Measurements from ENCODE around the gene ATL1. TPM values are rescaled to one million over a fixed set of nuclear protein-coding genes. Genes with fewer than 3 reads are reported as not detected.

Gene ATL1
- total and polyA plus RNA-seq, 2 of the 8 experiments (the other 6 are each of a cell fraction or from before 2014, with no cell fraction given): 4.0 to 5.9 TPM

GRCh38 chr14:50658203-50658602 is 98.3 kb downstream of the ATL1 start:
- H2AK5ac ChIP-seq (ENCODE audit: low read depth, low read length): no peak overlapping the region
- no peaks in the 10 kb centered on the region for H3K23me2 ChIP-seq (ENCODE audit: low read depth, low read length)
- H2BK120ac ChIP-seq (replicated peaks; ENCODE audit: low read depth, low read length): no peak overlapping the region
- no peaks in the 10 kb centered on the region for H3K27me3 ChIP-seq (replicated peaks in 1 of 4; ENCODE audit: control insufficient read depth in 3 of 4, extremely low read depth in 1 of 4, insufficient read depth in 3 of 4, low read length in 3 of 4)
- 20% methylated on average over 6 of the region's 6 CpGs; no CpG with 5 or more reads in 1 of the 2 experiments for WGBS, 2 experiments (ENCODE audit: extremely low coverage in 1 of 2, insufficient coverage in 1 of 2, insufficient read length in 1 of 2, insufficient replicate concordance in 2 of 2, low coverage in 1 of 2, low lambda C conversion rate in 2 of 2, missing lambda C conversion rate in 1 of 2)
- H3K23ac ChIP-seq (ENCODE audit: insufficient read length): no peak overlapping the region
- DNase-seq (ENCODE audit: low read depth in 1 of 2, low spot score in 2 of 2): no peak
- no peak overlapping the region for H4K5ac ChIP-seq (ENCODE audit: insufficient read length, low read depth, low read length)
- H3K14ac ChIP-seq (ENCODE audit: insufficient read length): no peak overlapping the region
- peaks cover 8 to 95% of the 10 kb centered on the region in 2 experiments for H3K79me2 ChIP-seq (ENCODE audit: control insufficient read depth in 1 of 2, insufficient read depth in 2 of 2, low read length in 2 of 2)
- peaks cover 0 to 5% (median 1%) of the 10 kb centered on the region in 4 experiments; a peak in 3 of 7 replicates for H3K4me1 ChIP-seq (replicated peaks in 1 of 4; ENCODE audit: control insufficient read depth in 3 of 4, insufficient read depth in 4 of 4, low read length in 3 of 4)
- no peaks in the 10 kb centered on the region; the same call in 1 of the 2 replicates for H3K79me1 ChIP-seq (ENCODE audit: low read depth, low read length)
- peaks cover 2 to 12% (median 10%) of the 10 kb centered on the region in 4 experiments; a peak in 4 of 8 replicates for H3K36me3 ChIP-seq (ENCODE audit: control insufficient read depth in 2 of 4, insufficient read depth in 4 of 4, low read length in 3 of 4)
- ChIA-PET POLR2A (ENCODE audit: partially characterized antibody) (interaction anchor here (0.5 to 6.8 kb wide), 7 partner anchors 8 to 98 kb away, joined by 3 to 70 read pairs (median 7); partner anchors contain the start of genes ATL1 and SAV1), CTCF (ENCODE audit: partially characterized antibody) (interaction anchor here (1.2 kb wide), 1 partner anchor 30 kb away, joined by 4 read pairs; no protein-coding TSS in a partner anchor)
- no peak overlapping the region for H2AFZ ChIP-seq (ENCODE audit: low read length)
- no peak overlapping the region for H2BK12ac ChIP-seq (ENCODE audit: low read depth, low read length)
- FAIRE-seq: peak; percentile 68
- H2BK20ac ChIP-seq (ENCODE audit: low read length): no peak overlapping the region
- peak overlapping the region in 1 of 2 experiments; percentile 37; a peak in 2 of 4 replicates for H3K4me2 ChIP-seq (ENCODE audit: insufficient read depth in 1 of 2, low read depth in 2 of 2, low read length in 2 of 2)
- H3K9ac ChIP-seq (replicated peaks in 1 of 4; ENCODE audit: extremely low read depth in 1 of 4, low read depth in 3 of 4, low read length in 3 of 4): no peak overlapping the region
- H2BK5ac ChIP-seq (ENCODE audit: low read depth, low read length): no peak overlapping the region
- H3K27ac ChIP-seq (ENCODE audit: low read depth, low read length): no peak overlapping the region
- no peak overlapping the region for H3K4ac ChIP-seq (replicated peaks; ENCODE audit: insufficient read length, low read depth, low read length)
- no peak overlapping the region for H4K91ac ChIP-seq (replicated peaks; ENCODE audit: insufficient read length, low read length)
- peak overlapping the region in 1 of 4 experiments; percentile 41; a peak in 2 of 8 replicates for H3K4me3 ChIP-seq (ENCODE audit: extremely low read depth in 1 of 4, insufficient read depth in 2 of 4, low read depth in 3 of 4, low read length in 4 of 4)
- no peak overlapping the region for H3K18ac ChIP-seq (ENCODE audit: extremely low read depth, low read length)
- H3K56ac ChIP-seq (replicated peaks; ENCODE audit: insufficient read length, low read depth, low read length): no peak overlapping the region
- H2BK15ac ChIP-seq (ENCODE audit: low read length): no peak overlapping the region
- no peak overlapping the region for H4K8ac ChIP-seq (ENCODE audit: extremely low read depth, insufficient read depth, low read length)
- H3K9me3 ChIP-seq (ENCODE audit: insufficient read depth in 2 of 2, low read depth in 1 of 2, low read length in 1 of 2): no peaks in the 10 kb centered on the region
- peaks cover 0 to 4% of the 10 kb centered on the region in 2 experiments for H4K20me1 ChIP-seq (replicated peaks in 1 of 2; ENCODE audit: control insufficient read depth in 1 of 2, insufficient read depth in 2 of 2, low read length in 2 of 2)
- TF ChIP-seq BCL11A (IDR thresholded peaks at IDR 0.05; ENCODE audit: low read depth in 2 of 2, low read length in 2 of 2): no peak
- peak; percentile 64; the same call in 1 of the 2 replicates for TF ChIP-seq TEAD4 (IDR thresholded peaks at IDR 0.05; ENCODE audit: low read depth, low read length)
- TF ChIP-seq USF2 (IDR thresholded peaks at IDR 0.05; ENCODE audit: low read length): no peak
- no peak for TF ChIP-seq TAF1 (IDR thresholded peaks at IDR 0.05; ENCODE audit: low read depth, low read length)
- no peak for TF ChIP-seq TBP (IDR thresholded peaks at IDR 0.05; ENCODE audit: low read depth, low read length)
- peak; percentile 34; the same call in 1 of the 2 replicates for TF ChIP-seq CEBPB (IDR thresholded peaks at IDR 0.05; ENCODE audit: low read depth, low read length)
- TF ChIP-seq EZH2 (IDR thresholded peaks at IDR 0.05; ENCODE audit: low read depth, low read length, severe bottlenecking): no peak
- TF ChIP-seq CHD1 (IDR thresholded peaks at IDR 0.05; ENCODE audit: low read depth, low read length): no peak
- no peak for TF ChIP-seq SIRT6 (IDR thresholded peaks at IDR 0.05; ENCODE audit: low read length)
- no peak for TF ChIP-seq MAFK (IDR thresholded peaks at IDR 0.05; ENCODE audit: low read depth, low read length)
- no peak for TF ChIP-seq RAD21 (IDR thresholded peaks at IDR 0.05 in 1 of 2, conservative IDR thresholded peaks at IDR 0.05 in 1 of 2; ENCODE audit: low read depth in 2 of 2, low read length in 2 of 2)
- TF ChIP-seq SIX5 (IDR thresholded peaks at IDR 0.05; ENCODE audit: low read depth, low read length): no peak

Data from H1 (cell line).